Bone marrow (tissue), 2 donors: Measurements from ENCODE around the gene HDAC1.
"Not testable (repeated sequence)": the region's sequence is repeated elsewhere in the genome, so short reads cannot be mapped to it uniquely, and the experiment has no call there.

ENCODE experiments used
- DNase-seq, 2 donors: peaks; one replicate each; lab custom pipeline; 2025; lab: John Stamatoyannopoulos, UW

HDAC1 gene

DNA sequence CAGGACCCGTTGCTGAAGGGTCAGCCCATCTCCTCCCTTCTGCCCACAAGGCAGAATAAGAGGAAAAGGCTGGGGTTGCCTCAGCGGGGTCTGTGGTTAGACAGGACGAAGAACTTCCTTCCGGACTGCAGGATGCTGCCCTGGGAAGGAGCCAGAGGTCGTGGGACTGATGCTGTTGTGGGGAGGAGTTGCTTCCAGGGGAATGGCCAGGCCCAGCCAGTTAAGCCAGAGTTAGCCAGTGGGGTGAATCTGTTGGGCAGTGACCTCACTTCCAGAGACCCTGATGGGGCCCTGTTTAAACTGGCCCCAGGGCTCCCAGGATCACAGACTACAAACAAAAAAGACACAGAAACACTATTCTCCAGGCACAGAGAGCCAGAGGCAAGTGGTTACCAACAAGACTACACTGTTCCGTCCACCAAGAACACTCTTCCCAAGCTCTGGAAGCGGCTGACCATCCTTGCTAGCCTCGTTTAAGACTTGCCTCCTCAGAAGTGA lies 57.4 kb downstream of the HDAC1 start:
- peak in 1 of 2 donors; percentile 13 for DNase-seq

GRCh38 chr1:32350785-32351398 lies 59.0 kb downstream of the HDAC1 start:
- DNase-seq, result peak in 1 of 2 donors; percentile 92

GRCh38 chr1:32351399-32352238 lies 59.7 kb downstream of the HDAC1 start:
- peak; percentile 86 to 92 for DNase-seq

GRCh38 chr1:32352239-32352745 lies 60.4 kb downstream of the HDAC1 start:
- DNase-seq, result no peak

DNA sequence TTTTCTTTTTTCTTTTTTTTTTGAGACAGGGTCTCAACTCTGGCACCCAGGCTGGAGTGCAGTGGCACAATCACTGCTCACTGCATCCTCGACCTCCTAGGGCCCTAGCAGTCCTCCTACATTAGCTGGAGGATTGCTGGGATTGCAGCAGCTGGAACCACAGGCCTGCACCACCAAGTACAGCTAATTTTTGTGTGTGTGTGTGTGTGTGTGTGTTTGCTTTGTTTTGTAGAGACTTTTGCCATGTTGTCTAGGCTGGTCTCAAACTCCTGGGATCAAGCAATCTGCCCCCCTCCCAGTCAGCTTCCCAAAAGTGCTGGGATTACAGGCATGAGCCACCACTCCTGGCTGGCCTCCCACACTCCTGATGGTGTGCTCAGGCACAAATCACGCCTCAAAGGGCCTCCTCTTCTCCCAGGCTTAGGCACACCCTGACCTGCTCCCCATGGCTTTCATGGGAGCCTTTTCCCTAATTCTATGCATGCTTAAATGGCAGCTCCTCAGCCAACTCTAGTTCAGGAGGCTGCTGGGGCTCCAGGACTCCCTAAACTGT lies 61.0 kb downstream of the HDAC1 start:
- DNase-seq, result no peak

DNA sequence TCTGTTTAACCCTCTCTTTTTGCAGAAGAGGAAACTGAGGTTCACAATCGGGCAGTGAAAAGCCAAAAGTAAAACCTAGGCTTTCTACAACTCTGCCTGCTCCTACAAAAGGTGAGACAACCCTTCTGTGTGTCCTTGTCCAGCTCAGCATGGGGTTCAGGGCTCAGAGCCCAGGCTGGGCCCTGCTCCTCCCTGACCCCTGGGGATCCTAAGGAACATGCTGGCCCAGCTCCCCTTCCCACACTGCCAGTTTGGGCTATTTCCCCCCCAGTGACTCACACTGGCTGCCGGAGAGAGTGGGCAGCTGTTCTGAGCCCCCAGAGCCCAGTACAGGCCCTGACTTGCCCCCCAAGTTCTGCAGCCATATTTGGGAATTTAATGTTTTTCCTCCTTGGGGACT lies 61.5 kb downstream of the HDAC1 start:
- no peak for DNase-seq

DNA sequence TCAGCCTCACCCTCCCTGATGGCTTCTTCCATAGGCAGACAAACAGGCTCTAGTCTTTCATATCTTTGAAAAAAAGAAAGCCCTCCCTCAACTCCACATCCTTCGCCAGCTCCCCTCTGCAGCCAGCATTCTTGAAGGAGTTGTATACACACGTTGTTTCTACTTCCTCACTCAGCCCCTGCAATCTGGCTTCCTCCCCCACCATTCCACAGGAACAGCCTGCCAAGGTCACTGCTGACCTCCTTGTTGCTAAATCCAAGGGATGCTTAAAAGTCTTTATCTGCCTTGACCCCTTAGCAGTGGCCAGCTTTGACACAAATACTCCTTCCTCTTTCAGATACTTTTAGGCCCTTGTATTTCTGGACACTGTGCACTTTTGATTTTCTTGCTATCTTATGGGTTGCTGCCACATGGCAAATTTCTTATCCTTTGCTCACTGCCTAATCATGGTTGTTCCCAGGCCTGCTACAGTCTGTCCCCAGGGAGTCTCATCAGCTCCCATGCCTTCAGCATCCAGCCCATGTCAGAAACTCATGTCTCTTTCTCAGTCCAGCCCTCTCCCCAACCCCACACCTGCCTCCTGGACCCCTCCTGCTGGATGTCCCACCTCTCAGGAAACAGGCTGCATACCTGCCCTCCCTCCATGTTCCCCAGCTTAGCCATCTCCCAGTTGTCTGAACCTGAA lies 62.1 kb downstream of the HDAC1 start:
- DNase-seq, result no peak

GRCh38 chr1:32355778-32356177 lies 63.9 kb downstream of the HDAC1 start:
- not testable (repeated sequence) for DNase-seq

- no peak for DNase-seq
These were observed 64.6 kb downstream of the HDAC1 start for GRCh38 chr1:32356478-32356877.

DNA sequence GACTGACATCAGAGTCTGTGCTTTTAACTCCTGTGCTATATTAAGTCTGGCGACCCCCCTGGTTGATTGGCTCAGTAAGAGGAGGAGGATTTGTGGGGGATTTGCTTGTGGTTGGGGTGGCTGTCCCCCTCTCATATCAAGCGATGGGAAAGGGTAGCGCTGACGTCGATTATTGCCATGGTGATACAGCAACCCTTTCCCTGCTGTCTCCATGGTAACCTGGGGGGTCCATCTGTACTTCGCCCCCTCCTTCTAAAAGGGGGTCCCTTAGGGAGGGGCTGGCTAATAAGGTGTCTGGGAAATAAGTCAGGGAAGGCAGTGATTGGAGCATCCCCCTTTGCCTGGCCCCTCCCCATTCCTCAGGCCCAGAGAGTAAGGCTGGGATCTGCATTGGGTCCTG lies 65.7 kb downstream of the HDAC1 start:
- no peak for DNase-seq

DNA sequence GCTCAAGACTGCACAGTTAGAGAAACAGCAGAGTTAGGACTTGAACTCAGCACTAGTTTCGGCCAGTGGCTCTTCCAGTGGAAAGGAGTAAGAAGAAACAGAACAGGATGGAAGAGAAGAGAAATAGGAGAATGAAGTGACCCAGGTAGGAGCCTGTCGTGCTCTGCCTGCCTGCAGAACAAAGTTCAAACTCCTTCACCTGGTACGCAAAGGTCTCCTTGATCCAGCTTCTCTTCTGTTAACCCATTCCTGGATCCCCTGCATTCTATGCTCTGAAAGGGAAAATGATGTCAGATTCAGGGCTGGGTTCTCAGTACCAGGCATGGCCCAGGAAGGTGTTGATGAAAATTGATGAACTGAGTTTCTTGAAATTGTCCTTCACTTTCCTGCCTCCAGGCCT lies 66.6 kb downstream of the HDAC1 start:
- no peak for DNase-seq

DNA sequence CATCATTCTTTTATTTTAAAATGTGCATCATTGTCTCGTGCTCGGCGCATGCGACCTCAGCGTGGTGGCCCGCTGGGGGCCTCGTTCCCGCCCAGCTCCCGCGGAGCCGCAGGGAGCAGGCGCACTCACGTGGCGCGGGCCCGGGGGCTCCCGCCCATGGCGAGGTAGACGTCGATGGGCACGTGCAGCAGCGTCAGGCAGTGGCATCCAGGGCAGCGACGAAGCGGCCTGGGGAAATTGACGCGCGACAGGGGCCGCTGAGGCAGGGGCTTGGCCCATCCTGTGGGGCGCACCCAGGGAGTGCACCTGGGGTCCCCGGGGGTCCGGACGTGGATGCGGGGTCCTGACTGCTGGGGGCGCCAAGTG lies 69.4 kb downstream of the HDAC1 start:
- DNase-seq, result no peak

- DNase-seq, result no peak
These were observed 70.0 kb downstream of the HDAC1 start for GRCh38 chr1:32361674-32362473.

GRCh38 chr1:32362474-32363313 lies 70.8 kb downstream of the HDAC1 start, which contains the start of the genes FAM229A and TSSK3:
Gene FAM229A, minus strand, starts transcription at chr1:32362485. Its CDS starts 394 bp downstream, at chr1:32362091.
Gene TSSK3, plus strand, starts transcription at chr1:32362539. Its CDS starts 163 bp downstream, at chr1:32362702.
- DNase-seq, result no peak

DNA sequence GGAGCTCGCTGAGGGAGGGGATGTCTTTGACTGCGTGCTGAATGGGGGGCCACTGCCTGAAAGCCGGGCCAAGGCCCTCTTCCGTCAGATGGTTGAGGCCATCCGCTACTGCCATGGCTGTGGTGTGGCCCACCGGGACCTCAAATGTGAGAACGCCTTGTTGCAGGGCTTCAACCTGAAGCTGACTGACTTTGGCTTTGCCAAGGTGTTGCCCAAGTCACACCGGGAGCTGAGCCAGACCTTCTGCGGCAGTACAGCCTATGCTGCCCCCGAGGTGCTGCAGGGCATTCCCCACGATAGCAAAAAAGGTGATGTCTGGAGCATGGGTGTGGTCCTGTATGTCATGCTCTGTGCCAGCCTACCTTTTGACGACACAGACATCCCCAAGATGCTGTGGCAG lies 71.8 kb downstream of the HDAC1 start:
- no peak for DNase-seq

DNA sequence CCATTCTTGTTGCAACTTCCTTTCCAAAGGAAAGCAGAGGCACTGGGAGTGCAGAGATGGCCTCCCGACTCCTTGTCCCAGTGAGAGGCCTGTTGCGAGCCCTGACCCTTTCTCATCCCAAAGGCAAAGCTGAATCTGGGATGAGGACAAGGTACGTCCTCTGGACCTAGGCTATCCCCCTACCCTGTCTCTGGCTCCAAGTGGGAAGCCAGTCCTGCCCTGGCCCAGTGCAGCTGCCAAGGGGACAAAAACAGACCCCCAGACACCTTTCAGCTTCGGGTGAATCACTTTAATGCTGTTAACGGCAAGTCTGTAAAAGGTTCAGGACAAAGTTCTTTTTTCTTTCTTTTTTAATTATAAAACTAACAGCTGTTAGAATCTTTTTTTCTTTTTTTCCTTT lies 73.0 kb downstream of the HDAC1 start:
- no peak for DNase-seq

GRCh38 chr1:32365445-32365844 lies 73.6 kb downstream of the HDAC1 start:
- no peak for DNase-seq

DNA sequence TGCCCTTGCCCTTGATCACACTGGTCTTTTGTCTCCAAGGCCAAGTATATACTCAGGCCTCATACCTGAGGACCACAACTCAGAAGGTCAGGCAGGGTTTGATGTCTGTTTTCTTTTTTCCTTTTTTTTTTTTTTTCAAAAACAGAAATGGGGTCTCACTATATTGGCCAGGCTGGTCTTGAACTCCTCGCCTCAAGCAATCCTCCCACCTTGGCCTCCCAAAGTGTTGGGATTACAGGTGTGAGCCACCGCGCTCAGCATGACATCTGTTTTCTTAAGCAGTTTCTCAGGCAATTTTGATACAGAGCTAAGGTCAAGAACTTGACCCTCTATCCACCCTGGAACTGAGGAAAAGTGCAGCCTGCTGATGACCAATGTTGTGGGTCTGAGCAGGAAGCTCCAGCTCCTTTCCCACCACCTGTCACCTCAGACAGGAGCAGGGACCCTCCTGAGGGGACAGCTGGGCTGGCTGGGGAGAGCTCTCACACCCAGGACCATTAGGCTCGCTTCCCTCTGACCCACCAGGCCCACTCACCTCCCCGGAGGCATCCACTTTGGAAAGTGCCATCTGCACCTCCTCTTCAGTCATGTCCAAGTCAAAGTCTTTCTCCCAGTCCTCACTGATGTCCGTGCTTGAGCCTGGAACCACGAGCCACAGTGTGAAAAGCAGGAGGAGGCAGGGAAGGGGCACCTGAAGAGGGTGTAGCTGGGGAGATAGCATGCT lies 76.2 kb downstream of the HDAC1 start:
- no peak for DNase-seq

GRCh38 chr1:32372149-32372756 lies 80.4 kb downstream of the HDAC1 start:
- peak in 1 of 2 donors; percentile 78 for DNase-seq
